Neural progenitor cell (in vitro differentiated cells): ENCODE data around the gene CYP2D6. TPM values are rescaled to one million over a fixed set of nuclear protein-coding genes. Genes with fewer than 3 reads are reported as not detected.

ENCODE experiments used
- DNase-seq: peaks from one replicate; pipeline ENCODE4 v3.0.0-alpha.2; 2016; ENCODE audit warnings: low spot score
- H2AFZ ChIP-seq: fragments of 200-600 bp; sonication (generic); replicated peaks from 2 replicates; pipeline ENCODE4 v1.6.1; 2016; ENCODE audit warnings: antibody characterized with exemption
- H3F3A ChIP-seq: fragments of 200-600 bp; sonication (generic); 2 replicates; pipeline ENCODE4 v1.6.1; 2016; ENCODE audit warnings: antibody characterized with exemption, low read depth
- H3K27ac ChIP-seq: fragments of 200-600 bp; sonication (generic); 2 replicates; pipeline ENCODE4 v1.5.1; 2016; ENCODE audit warnings: mild to moderate bottlenecking
- H3K27me3 ChIP-seq: fragments of 200-600 bp; sonication (generic); 2 replicates; pipeline ENCODE4 v1.6.1; 2016; ENCODE audit warnings: mild to moderate bottlenecking, moderate library complexity
- H3K36me3 ChIP-seq: fragments of 200-600 bp; sonication (generic); 2 replicates; pipeline ENCODE4 v1.5.1; 2016
- H3K4me1 ChIP-seq: fragments of 200-600 bp; sonication (generic); 2 replicates; pipeline ENCODE4 v1.6.1; 2016; ENCODE audit warnings: mixed run types
- H3K4me2 ChIP-seq: fragments of 200-600 bp; sonication (generic); 2 replicates; pipeline ENCODE4 v1.6.1; 2016
- H3K4me3 ChIP-seq: fragments of 200-600 bp; sonication (generic); 2 replicates; pipeline ENCODE4 v1.5.1; 2016
- H3K79me2 ChIP-seq: fragments of 200-600 bp; sonication (generic); 2 replicates; pipeline ENCODE4 v1.6.1; 2016; ENCODE audit warnings: low read depth
- H3K9ac ChIP-seq: fragments of 200-600 bp; sonication (generic); 2 replicates; pipeline ENCODE4 v1.6.1; 2016
- H3K9me3 ChIP-seq: fragments of 200-600 bp; sonication (generic); 2 replicates; pipeline ENCODE4 v1.5.1; 2016; ENCODE audit warnings: low read depth
- H4K20me1 ChIP-seq: fragments of 200-600 bp; sonication (generic); 2 replicates; pipeline ENCODE4 v1.6.1; 2016; ENCODE audit warnings: low read depth
- H3K27ac Mint-ChIP-seq: 3 replicates; pipeline ENCODE4 v1.8.0; 2021; ENCODE audit warnings: mixed read lengths
- H3K27me3 Mint-ChIP-seq: 2 replicates; pipeline ENCODE4 v1.8.0; 2022; ENCODE audit warnings: low read depth, mild to moderate bottlenecking, inconsistent platforms, moderate library complexity, mixed read lengths; ENCODE audit not compliant: insufficient read depth
- H3K36me3 Mint-ChIP-seq: 3 replicates; pipeline ENCODE4 v1.8.0; 2021; ENCODE audit warnings: mixed read lengths
- H3K4me1 Mint-ChIP-seq: 3 replicates; pipeline ENCODE4 v1.8.0; 2021; ENCODE audit warnings: mixed read lengths
- H3K4me3 Mint-ChIP-seq: 3 replicates; pipeline ENCODE4 v1.8.0; 2021; ENCODE audit warnings: mild to moderate bottlenecking, moderate library complexity, mixed read lengths
- H3K9me3 Mint-ChIP-seq: 3 replicates; pipeline ENCODE4 v1.8.0; 2020; ENCODE audit warnings: mixed read lengths
- EZH2 ChIP-seq: fragments of 200-600 bp; sonication (generic); IDR thresholded peaks from 2 replicates; pipeline ENCODE4 v1.6.1; 2017; ENCODE audit warnings: antibody characterized with exemption, mild to moderate bottlenecking, moderate library complexity
- EZH2phosphoT487 ChIP-seq: fragments of 200-600 bp; sonication (generic); IDR thresholded peaks from 2 replicates; pipeline ENCODE4 v1.6.1; 2017; ENCODE audit warnings: antibody characterized with exemption
- total RNA-seq: library from RNA; depleted of rRNA; stranded (reverse); fragments of >200 nt; gene quantifications from 2 replicates; pipeline ENCODE4 v1.2.3, GENCODE V29; 2015; ENCODE audit warnings: low replicate concordance
- TF ChIP-seq, protein P1 (sequence below): fragments of 200-600 bp; sonication (generic); IDR thresholded peaks from 2 replicates; pipeline ENCODE4 v1.5.1; 2017; ENCODE audit warnings: antibody characterized with exemption, mild to moderate bottlenecking

CYP2D6 gene
- total RNA-seq, 1 donor from 2014 or later: 0.24 TPM

DNA sequence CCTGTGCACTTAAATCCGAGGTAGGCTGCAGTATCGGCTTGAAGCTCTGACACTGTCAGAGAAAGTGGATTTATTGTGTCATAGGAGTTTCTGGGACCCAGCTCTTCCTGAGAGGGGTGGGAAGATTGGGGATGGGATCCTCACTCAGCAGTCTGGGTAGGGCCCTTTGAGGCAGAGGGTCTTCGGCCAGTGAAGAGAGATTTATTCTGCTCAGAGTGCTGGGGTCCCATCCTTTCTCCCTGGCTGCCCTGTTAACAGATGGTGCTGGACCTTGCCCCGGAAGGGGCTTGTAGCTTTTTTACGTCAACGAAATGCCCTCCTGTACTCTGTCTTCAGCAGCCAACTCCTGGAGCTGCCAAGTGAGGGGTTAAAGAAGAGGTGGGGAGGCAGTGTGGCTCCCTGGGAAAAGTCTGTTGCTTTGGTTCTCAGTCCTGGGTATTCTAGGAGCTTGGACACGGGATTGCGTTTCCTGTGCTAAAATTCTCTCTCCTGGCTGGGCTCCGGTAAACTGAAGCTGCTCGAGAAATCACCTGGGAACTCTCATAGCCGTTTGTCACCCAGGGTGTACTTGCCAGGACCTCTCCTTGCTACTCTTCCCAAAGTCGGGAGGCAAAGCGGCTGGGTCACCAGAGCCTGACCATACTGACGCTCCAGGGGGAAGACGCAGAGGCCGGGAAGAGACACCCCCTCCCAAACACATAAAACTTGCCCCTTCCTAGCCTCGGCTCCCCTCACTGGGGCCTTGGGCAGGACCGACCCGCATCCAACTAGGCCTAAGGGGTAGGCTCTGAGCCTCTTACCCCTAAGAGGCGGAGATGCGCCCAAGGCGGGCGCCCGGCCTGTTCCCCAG lies 51.9 kb downstream of the CYP2D6 start:
- Histone ChIP-seq H3K4me3 (peak overlapping the region; percentile 60), H3K79me2 (peaks cover 15% of the 10 kb centered on the region), H3K27me3 (peaks cover 10% of the 10 kb centered on the region), H3K36me3 (no peaks in the 10 kb centered on the region), H3K9ac (no peak overlapping the region), H2AFZ (no peak overlapping the region), H3K4me1 (no peaks in the 10 kb centered on the region), H3K4me2 (peak overlapping the region; percentile 76), H3K27ac (no peak overlapping the region), H4K20me1 (no peaks in the 10 kb centered on the region), H3K9me3 (no peaks in the 10 kb centered on the region), H3F3A (peaks cover 6% of the 10 kb centered on the region)
- Mint-ChIP-seq H3K36me3 (peaks cover 10% of the 10 kb centered on the region), H3K4me1 (peaks cover 18% of the 10 kb centered on the region), H3K9me3 (peaks cover 3% of the 10 kb centered on the region), H3K27ac (peak overlapping the region; percentile 63), H3K4me3 (peak overlapping the region; percentile 92), H3K27me3 (peaks cover 14% of the 10 kb centered on the region)
- TF ChIP-seq, protein P1, sequence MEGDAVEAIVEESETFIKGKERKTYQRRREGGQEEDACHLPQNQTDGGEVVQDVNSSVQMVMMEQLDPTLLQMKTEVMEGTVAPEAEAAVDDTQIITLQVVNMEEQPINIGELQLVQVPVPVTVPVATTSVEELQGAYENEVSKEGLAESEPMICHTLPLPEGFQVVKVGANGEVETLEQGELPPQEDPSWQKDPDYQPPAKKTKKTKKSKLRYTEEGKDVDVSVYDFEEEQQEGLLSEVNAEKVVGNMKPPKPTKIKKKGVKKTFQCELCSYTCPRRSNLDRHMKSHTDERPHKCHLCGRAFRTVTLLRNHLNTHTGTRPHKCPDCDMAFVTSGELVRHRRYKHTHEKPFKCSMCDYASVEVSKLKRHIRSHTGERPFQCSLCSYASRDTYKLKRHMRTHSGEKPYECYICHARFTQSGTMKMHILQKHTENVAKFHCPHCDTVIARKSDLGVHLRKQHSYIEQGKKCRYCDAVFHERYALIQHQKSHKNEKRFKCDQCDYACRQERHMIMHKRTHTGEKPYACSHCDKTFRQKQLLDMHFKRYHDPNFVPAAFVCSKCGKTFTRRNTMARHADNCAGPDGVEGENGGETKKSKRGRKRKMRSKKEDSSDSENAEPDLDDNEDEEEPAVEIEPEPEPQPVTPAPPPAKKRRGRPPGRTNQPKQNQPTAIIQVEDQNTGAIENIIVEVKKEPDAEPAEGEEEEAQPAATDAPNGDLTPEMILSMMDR: no peak
- no peak for TF ChIP-seq EZH2
- no peak for TF ChIP-seq EZH2phosphoT487
- no peak for DNase-seq

DNA sequence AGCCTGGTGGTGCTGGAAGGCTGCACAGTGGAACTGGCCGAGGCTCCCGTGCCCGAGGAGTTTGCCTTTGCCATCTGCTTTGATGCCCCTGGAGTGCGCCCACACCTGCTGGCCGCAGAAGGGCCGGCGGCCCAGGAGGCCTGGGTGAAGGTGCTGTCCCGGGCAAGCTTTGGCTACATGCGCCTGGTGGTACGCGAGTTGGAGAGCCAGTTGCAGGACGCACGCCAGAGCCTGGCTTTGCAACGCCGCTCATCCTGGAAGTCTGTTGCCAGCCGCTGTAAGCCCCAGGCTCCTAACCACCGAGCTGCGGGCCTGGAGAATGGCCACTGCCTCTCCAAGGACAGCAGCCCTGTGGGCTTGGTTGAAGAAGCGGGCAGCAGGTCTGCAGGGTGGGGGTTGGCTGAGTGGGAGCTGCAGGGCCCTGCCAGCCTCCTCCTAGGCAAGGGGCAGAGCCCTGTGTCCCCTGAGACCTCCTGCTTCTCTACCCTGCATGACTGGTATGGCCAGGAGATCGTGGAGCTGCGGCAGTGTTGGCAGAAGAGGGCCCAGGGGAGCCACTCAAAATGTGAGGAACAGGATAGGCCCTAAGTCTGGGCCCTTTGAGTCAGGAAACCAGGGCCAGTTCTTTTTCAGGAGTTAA lies 53.0 kb downstream of the CYP2D6 start:
- no peak overlapping the region for H3K9ac ChIP-seq
- peaks cover 8% of the 10 kb centered on the region for H3F3A ChIP-seq
- H3K27me3 ChIP-seq: peaks cover 14% of the 10 kb centered on the region
- H3K4me2 ChIP-seq: no peak overlapping the region
- H3K27me3 Mint-ChIP-seq: peaks cover 14% of the 10 kb centered on the region
- H3K4me1 Mint-ChIP-seq: peaks cover 25% of the 10 kb centered on the region
- no peaks in the 10 kb centered on the region for H3K9me3 ChIP-seq
- H3K27ac Mint-ChIP-seq: no peak overlapping the region
- H3K9me3 Mint-ChIP-seq: peaks cover 3% of the 10 kb centered on the region
- no peaks in the 10 kb centered on the region for H4K20me1 ChIP-seq
- no peak overlapping the region for H3K27ac ChIP-seq
- no peak overlapping the region for H2AFZ ChIP-seq
- no peaks in the 10 kb centered on the region for H3K36me3 ChIP-seq
- H3K36me3 Mint-ChIP-seq: peaks cover 5% of the 10 kb centered on the region
- peak overlapping the region; percentile 50 for H3K4me3 Mint-ChIP-seq
- H3K4me3 ChIP-seq: no peak overlapping the region
- H3K79me2 ChIP-seq: peaks cover 15% of the 10 kb centered on the region
- DNase-seq: no peak
- no peaks in the 10 kb centered on the region for H3K4me1 ChIP-seq
- TF ChIP-seq, protein P1: no peak
- no peak for TF ChIP-seq EZH2phosphoT487
- no peak for TF ChIP-seq EZH2

DNA sequence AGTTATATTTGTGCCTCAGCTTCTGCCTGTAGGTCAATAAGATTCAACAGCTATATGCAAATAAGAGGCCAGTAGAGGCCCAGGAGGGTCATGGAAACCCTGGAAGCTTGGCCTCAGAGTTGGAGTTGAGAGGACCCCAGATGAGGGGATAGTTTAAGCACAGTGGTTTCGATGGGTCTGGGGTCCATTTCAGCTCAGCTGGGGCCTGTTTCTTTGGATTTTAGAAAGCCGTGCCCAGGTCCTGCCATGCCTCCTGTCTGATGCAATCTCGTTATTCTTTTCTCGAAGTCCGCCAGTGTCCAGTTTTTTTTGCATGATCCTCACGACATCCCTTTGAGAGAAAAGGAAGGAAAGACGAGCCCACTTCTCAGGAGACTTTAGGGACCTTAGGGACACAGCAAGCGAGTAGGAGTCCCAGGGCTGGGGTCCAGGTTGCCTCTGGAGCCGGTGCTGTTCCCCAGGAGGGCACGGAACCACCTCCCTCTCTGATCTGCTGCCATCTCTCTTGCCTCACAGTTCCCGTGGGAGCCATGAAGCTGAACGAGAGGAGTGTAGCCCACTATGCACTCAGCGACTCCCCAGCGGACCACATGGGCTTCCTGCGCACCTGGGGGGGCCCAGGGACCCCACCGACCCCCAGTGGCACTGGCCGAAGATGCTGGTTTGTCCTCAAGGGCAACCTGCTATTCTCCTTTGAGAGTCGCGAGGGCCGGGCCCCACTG lies 53.7 kb downstream of the CYP2D6 start:
- H3K4me1 ChIP-seq: peaks cover under 1% of the 10 kb centered on the region
- Mint-ChIP-seq H3K4me3 (no peak overlapping the region), H3K4me1 (peaks cover 28% of the 10 kb centered on the region)

More for the DNA sequence above, 53.7 kb downstream of the CYP2D6 start:
- no peak overlapping the region for H2AFZ ChIP-seq
- no peak overlapping the region for H3K9ac ChIP-seq
- peaks cover 3% of the 10 kb centered on the region for H3K9me3 Mint-ChIP-seq
- peaks cover 15% of the 10 kb centered on the region for H3K79me2 ChIP-seq
- H3K4me3 ChIP-seq: no peak overlapping the region
- DNase-seq: no peak
- H3K4me2 ChIP-seq: no peak overlapping the region
- H3K27ac ChIP-seq: no peak overlapping the region
- H3K9me3 ChIP-seq: no peaks in the 10 kb centered on the region
- H3F3A ChIP-seq: peaks cover 12% of the 10 kb centered on the region
- TF ChIP-seq EZH2phosphoT487 (no peak), EZH2 (no peak)
- TF ChIP-seq, protein P1: no peak
- H3K27me3 ChIP-seq: peaks cover 14% of the 10 kb centered on the region
- H3K27me3 Mint-ChIP-seq: peaks cover 14% of the 10 kb centered on the region
- H4K20me1 ChIP-seq: no peaks in the 10 kb centered on the region
- no peak overlapping the region for H3K27ac Mint-ChIP-seq
- H3K36me3 Mint-ChIP-seq: peaks cover 1% of the 10 kb centered on the region
- H3K36me3 ChIP-seq: no peaks in the 10 kb centered on the region

Other genes starting within 250 kb of the CYP2D6 start
- not detected in 2 replicates for gene SHISA8, start 215.7 kb downstream of the CYP2D6 start, total RNA-seq
- gene TNFRSF13C, start 204.0 kb downstream of the CYP2D6 start, total RNA-seq: 2.2 and 2.7 TPM in 2 replicates
- 20.2 and 45.3 TPM in 2 replicates for gene CENPM, start 183.7 kb downstream of the CYP2D6 start, total RNA-seq
- 12.8 and 20.5 TPM in 2 replicates for gene SEPTIN3, start 161.4 kb downstream of the CYP2D6 start, total RNA-seq
- gene WBP2NL, start 132.0 kb downstream of the CYP2D6 start, total RNA-seq: not detected in 2 replicates
- gene NAGA, start 60.0 kb downstream of the CYP2D6 start, total RNA-seq: 14.9 and 29.1 TPM in 2 replicates
- 0.79 and 2.3 TPM in 2 replicates for gene PHETA2, start 56.6 kb downstream of the CYP2D6 start, total RNA-seq
- gene SMDT1, start 51.1 kb downstream of the CYP2D6 start, total RNA-seq: 2.9 and 6.3 TPM in 2 replicates
- 100 and 132 TPM in 2 replicates for gene NDUFA6, start 40.0 kb downstream of the CYP2D6 start, total RNA-seq
- gene TCF20, start 139.8 kb upstream of the CYP2D6 start, total RNA-seq: 53.7 and 67.4 TPM in 2 replicates